Activated CD8-positive, alpha-beta memory T cell treated with anti-CD3 and anti-CD28 coated beads for 24 hours (primary cell): ENCODE data around the gene LRRTM3.

ENCODE experiments used
- DNase-seq: peaks from one replicate; pipeline ENCODE4 v3.0.0-alpha.2; 2020

LRRTM3 gene

GRCh38 chr10:67141300-67141699 lies 215.5 kb downstream of the LRRTM3 start:
- no peak for DNase-seq

- DNase-seq = no peak
Measured at GRCh38 chr10:67144530-67144929, 218.7 kb downstream of the LRRTM3 start.
